ENCODE measurements around the gene LGI1.
"Not testable (repeated sequence)": the region's sequence is repeated elsewhere in the genome, so short reads cannot be mapped to it uniquely, and the experiment has no call there.

Gene LGI1

GRCh38 chr10:93807371-93807770 is 49.6 kb downstream of the LGI1 start:
- no peak for DNase-seq

GRCh38 chr10:93812659-93813338 is 55.1 kb downstream of the LGI1 start:
- DNase-seq = no peak

- DNase-seq = no peak
Measured at GRCh38 chr10:93813507-93814465, 56.0 kb downstream of the LGI1 start.

- DNase-seq = no peak
Measured at GRCh38 chr10:93815304-93816096, 57.8 kb downstream of the LGI1 start.

- DNase-seq = no peak
Measured at GRCh38 chr10:93816123-93816747, 58.5 kb downstream of the LGI1 start.

GRCh38 chr10:93818086-93818485 is 60.4 kb downstream of the LGI1 start:
- DNase-seq = peak; percentile 64

GRCh38 chr10:93819520-93819919 is 61.8 kb downstream of the LGI1 start:
- no peak for DNase-seq

- no peak for DNase-seq
Measured at GRCh38 chr10:93820434-93820833, 62.7 kb downstream of the LGI1 start.

- no peak for DNase-seq
Measured at GRCh38 chr10:93821051-93821772, 63.5 kb downstream of the LGI1 start.

- DNase-seq = no peak
Measured at GRCh38 chr10:93826355-93826754, 68.6 kb downstream of the LGI1 start.

- no peak for DNase-seq
Measured at GRCh38 chr10:93827056-93827804, 69.5 kb downstream of the LGI1 start.

GRCh38 chr10:93831065-93831464 is 73.3 kb downstream of the LGI1 start:
- DNase-seq = not testable (repeated sequence)

- no peak for DNase-seq
Measured at GRCh38 chr10:93835770-93836169, 78.0 kb downstream of the LGI1 start.

- DNase-seq = no peak
Measured at GRCh38 chr10:93837822-93838221, 80.1 kb downstream of the LGI1 start.

GRCh38 chr10:93838278-93838677 is 80.5 kb downstream of the LGI1 start:
- no peak for DNase-seq

GRCh38 chr10:93841961-93842360 is 84.2 kb downstream of the LGI1 start:
- no peak for DNase-seq

- DNase-seq = no peak
Measured at GRCh38 chr10:93844979-93845626, 87.4 kb downstream of the LGI1 start.
